Subcutaneous adipose tissue (tissue), 4 donors: ENCODE data around the gene LDLRAD2. TPM values are rescaled to one million over a fixed set of nuclear protein-coding genes. Genes with fewer than 3 reads are reported as not detected.

Experiments
- total RNA-seq, 4 donors: library from RNA; depleted of rRNA; stranded (reverse); fragments of >200 nt; gene quantifications; one replicate each; pipeline ENCODE4 v1.1.0, GENCODE V29; 2016
- TF ChIP-seq, protein P1 (sequence below): fragments of 450-650 bp; IDR thresholded peaks from one replicate; pipeline ENCODE4 v1.5.1; 2016; ENCODE audit warnings: low read depth, mild to moderate bottlenecking, control low read depth, antibody characterized with exemption, moderate library complexity

Gene LDLRAD2
- total RNA-seq, 4 donors from 2014 or later = not detected

GRCh38 chr1:21843996-21844395 is 31.9 kb downstream of the LDLRAD2 start:
- TF ChIP-seq, protein P1, sequence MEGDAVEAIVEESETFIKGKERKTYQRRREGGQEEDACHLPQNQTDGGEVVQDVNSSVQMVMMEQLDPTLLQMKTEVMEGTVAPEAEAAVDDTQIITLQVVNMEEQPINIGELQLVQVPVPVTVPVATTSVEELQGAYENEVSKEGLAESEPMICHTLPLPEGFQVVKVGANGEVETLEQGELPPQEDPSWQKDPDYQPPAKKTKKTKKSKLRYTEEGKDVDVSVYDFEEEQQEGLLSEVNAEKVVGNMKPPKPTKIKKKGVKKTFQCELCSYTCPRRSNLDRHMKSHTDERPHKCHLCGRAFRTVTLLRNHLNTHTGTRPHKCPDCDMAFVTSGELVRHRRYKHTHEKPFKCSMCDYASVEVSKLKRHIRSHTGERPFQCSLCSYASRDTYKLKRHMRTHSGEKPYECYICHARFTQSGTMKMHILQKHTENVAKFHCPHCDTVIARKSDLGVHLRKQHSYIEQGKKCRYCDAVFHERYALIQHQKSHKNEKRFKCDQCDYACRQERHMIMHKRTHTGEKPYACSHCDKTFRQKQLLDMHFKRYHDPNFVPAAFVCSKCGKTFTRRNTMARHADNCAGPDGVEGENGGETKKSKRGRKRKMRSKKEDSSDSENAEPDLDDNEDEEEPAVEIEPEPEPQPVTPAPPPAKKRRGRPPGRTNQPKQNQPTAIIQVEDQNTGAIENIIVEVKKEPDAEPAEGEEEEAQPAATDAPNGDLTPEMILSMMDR = no peak

DNA sequence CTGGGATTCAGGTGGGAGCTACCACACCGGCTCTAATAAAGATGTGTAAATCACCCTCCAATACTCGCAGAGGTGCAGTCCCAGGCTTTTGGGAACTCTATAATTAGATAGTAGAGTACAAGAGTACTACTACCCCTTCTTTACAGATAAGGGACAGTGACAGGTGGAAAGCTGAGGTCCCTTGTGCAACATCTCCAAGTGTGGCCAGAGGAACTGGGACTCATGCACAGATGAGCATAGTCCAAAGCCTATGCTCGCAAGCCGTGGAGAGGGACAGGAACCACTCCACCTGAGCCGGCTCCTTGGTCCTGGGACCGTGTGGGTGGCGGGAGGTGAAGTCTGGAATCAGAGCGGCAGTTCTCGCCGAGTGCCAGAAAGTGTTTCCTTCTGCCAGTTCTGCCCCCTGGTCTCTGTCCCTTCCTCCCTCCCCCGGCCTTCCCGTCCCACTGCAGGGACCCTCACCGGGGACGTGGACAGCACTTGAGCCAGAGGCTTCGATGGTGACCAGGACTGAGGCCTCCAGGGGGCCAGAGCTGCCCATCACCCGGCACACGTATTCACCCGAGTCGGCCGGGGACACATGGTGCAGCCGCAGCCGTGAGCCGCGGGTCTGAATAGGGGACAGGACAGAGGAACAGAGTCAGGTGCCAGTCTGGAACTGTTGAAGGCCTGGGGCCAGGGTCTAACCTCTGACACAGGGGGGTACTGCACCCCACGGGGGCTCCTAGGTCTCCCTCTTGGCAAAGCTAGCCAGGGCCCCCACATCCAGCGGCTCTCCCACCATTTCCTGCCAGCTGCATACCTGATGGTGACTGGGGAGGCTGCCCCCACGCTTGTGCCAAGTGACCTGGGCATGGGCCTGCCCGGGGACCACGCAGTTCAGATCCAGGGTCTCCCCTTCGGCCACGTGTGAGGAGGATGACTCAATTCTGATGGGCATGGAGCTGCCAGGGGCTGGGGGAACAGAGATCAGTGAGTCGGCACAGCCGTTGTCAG is 33.9 kb downstream of the LDLRAD2 start:
- TF ChIP-seq, protein P1 = no peak

- TF ChIP-seq, protein P1 = no peak
These were observed 35.4 kb downstream of the LDLRAD2 start for GRCh38 chr1:21847223-21848205.

- TF ChIP-seq, protein P1 = no peak
These were observed 36.6 kb downstream of the LDLRAD2 start for GRCh38 chr1:21848524-21849174.

GRCh38 chr1:21849909-21850576 is 38.0 kb downstream of the LDLRAD2 start:
- TF ChIP-seq, protein P1 = no peak

GRCh38 chr1:21851430-21852250 is 39.6 kb downstream of the LDLRAD2 start:
- TF ChIP-seq, protein P1 = no peak
